Lung (tissue), 12 donors: Measurements from ENCODE around the gene MYO18A. TPM values are rescaled to one million over a fixed set of nuclear protein-coding genes. Genes with fewer than 3 reads are reported as not detected.

Experiments
- ATAC-seq: fragments of 200-7000 bp; cut with Tn5 transposase; one replicate; pipeline ENCODE4 v1.9.1; 2020; ENCODE audit warnings: moderate number of reproducible peaks; ENCODE audit not compliant: insufficient read depth, low FRiP score
- DNase-seq, 3 donors: peaks; one replicate each; pipeline ENCODE4 v3.0.0-alpha.2; 2013 to 2017
- H3K27ac ChIP-seq, 2 donors: one replicate each; pipeline ENCODE4 v1.5.1; 2013; ENCODE audit warnings: mild to moderate bottlenecking in 2 of 2, moderate library complexity in 2 of 2, control low read depth in 1 of 2, inconsistent platforms in 1 of 2, low read depth in 1 of 2, low read length in 1 of 2
- H3K27me3 ChIP-seq, 3 donors: one replicate each; pipeline ENCODE4 v1.5.1; 2013; ENCODE audit warnings: low read length in 2 of 3; ENCODE audit not compliant: control insufficient read depth in 3 of 3, insufficient read depth in 3 of 3
- H3K36me3 ChIP-seq, 4 donors: one replicate each; pipeline ENCODE4 v1.5.1; 2013; ENCODE audit warnings: low read length in 4 of 4, mild to moderate bottlenecking in 1 of 4, moderate library complexity in 1 of 4; ENCODE audit not compliant: control insufficient read depth in 4 of 4, insufficient read depth in 4 of 4
- H3K4me1 ChIP-seq, 5 donors: one replicate each; pipeline ENCODE4 v1.5.1; 2013; ENCODE audit warnings: low read length in 5 of 5, mild to moderate bottlenecking in 2 of 5, moderate library complexity in 1 of 5; ENCODE audit not compliant: control insufficient read depth in 5 of 5, insufficient read depth in 5 of 5
- H3K4me3 ChIP-seq: one replicate; pipeline ENCODE4 v1.5.1; 2013; ENCODE audit warnings: mild to moderate bottlenecking, control low read depth, moderate library complexity
- H3K9ac ChIP-seq, 2 donors: one replicate each; pipeline ENCODE4 v1.5.1; 2013; ENCODE audit warnings: low read length in 2 of 2, control low read depth in 1 of 2; ENCODE audit not compliant: insufficient read depth in 1 of 2
- H3K9me3 ChIP-seq, 4 donors: one replicate each; pipeline ENCODE4 v1.5.1; 2013; ENCODE audit warnings: low read length in 3 of 4, mild to moderate bottlenecking in 1 of 4, moderate library complexity in 1 of 4; ENCODE audit not compliant: control insufficient read depth in 4 of 4, insufficient read depth in 3 of 4
- WGBS, 2 donors: extraction: QIAGEN DNeasy Blood & Tissue Kit; methylation state at CpG; one replicate each; pipeline ENCODE4 v1.1.7; 2013; 5-methylcytosine and 5-hydroxymethylcytosine counted together
- polyA plus RNA-seq, 2 donors: library from polyadenylated mRNA; stranded (reverse); fragments of 200-250 nt; gene quantifications; one replicate each; pipeline ENCODE4 v1.2.1, GENCODE V29; 2013
- total RNA-seq, 2 donors: library from RNA; depleted of rRNA in 1 of 2; stranded (reverse); fragments of >200 nt in 1 of 2; gene quantifications; one replicate each; pipeline ENCODE4 v1.2.1, GENCODE V29; 2014 to 2021
- TF ChIP-seq, protein P1 (sequence below): IDR thresholded peaks from 2 replicates; pipeline ENCODE4 v1.5.1; 2012; ENCODE audit warnings: mild to moderate bottlenecking; ENCODE audit errors: control extremely low read depth, extremely low read depth
- donor health status: control.
- donor health status: control.
- donor health status: Bipolar disorder and iron deficiency.
- donor health status: healthy.
- donor health status: DM: yes; HTN: yes; CAD: no.

MYO18A gene
- total and polyA plus RNA-seq, 4 donors: 19.0 to 65.2 (median 49.3) TPM

DNA sequence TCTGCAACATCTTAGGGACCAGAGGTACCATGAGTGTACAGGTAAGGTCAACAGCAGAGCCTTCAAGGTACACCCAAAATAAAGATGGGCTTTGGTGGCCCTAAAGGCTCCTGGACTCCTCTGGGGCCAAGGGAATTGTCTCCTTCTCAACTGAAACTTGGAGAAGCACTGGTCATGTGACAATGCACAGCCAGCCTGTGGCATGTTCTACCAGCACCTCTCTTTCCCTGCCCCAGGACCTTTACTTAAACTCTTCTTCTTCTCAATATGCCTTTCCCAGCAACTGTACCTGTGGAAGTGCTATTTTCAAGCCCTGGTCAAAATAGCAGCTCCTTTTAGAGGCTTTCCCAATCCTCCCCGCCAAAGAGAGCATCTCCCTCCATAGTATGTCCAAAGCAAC, 108.9 kb downstream of the MYO18A start:
- no peak for DNase-seq
- Histone ChIP-seq H3K9me3 (no peaks in the 10 kb centered on the region), H3K27ac (no peak overlapping the region), H3K4me1 (peaks cover 0 to 5% (median 0%) of the 10 kb centered on the region in 5 donors), H3K4me3 (no peak overlapping the region), H3K36me3 (peaks cover 0 to 6% (median under 1%) of the 10 kb centered on the region in 4 donors), H3K27me3 (no peaks in the 10 kb centered on the region), H3K9ac (no peak overlapping the region)
- ATAC-seq: no peak
- 83 to 99% methylated on average over 1 of the region's 1 CpG for WGBS, 2 donors
- TF ChIP-seq, protein P1, sequence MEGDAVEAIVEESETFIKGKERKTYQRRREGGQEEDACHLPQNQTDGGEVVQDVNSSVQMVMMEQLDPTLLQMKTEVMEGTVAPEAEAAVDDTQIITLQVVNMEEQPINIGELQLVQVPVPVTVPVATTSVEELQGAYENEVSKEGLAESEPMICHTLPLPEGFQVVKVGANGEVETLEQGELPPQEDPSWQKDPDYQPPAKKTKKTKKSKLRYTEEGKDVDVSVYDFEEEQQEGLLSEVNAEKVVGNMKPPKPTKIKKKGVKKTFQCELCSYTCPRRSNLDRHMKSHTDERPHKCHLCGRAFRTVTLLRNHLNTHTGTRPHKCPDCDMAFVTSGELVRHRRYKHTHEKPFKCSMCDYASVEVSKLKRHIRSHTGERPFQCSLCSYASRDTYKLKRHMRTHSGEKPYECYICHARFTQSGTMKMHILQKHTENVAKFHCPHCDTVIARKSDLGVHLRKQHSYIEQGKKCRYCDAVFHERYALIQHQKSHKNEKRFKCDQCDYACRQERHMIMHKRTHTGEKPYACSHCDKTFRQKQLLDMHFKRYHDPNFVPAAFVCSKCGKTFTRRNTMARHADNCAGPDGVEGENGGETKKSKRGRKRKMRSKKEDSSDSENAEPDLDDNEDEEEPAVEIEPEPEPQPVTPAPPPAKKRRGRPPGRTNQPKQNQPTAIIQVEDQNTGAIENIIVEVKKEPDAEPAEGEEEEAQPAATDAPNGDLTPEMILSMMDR: no peak

GRCh38 chr17:29070781-29071180, 109.4 kb downstream of the MYO18A start:
- Histone ChIP-seq H3K4me1 (peaks cover 0 to 5% (median 0%) of the 10 kb centered on the region in 5 donors), H3K9ac (no peak overlapping the region), H3K36me3 (peaks cover 0 to 6% (median under 1%) of the 10 kb centered on the region in 4 donors), H3K4me3 (no peak overlapping the region), H3K27me3 (no peaks in the 10 kb centered on the region), H3K9me3 (no peaks in the 10 kb centered on the region), H3K27ac (no peak overlapping the region)
- TF ChIP-seq, protein P1: no peak
- 81 to 85% methylated on average over 9 of the region's 9 CpGs for WGBS, 2 donors
- ATAC-seq: no peak
- DNase-seq: peak in 1 of 3 donors; percentile 13

- Histone ChIP-seq H3K4me1 (peaks cover 0 to 5% (median 0%) of the 10 kb centered on the region in 5 donors), H3K27me3 (no peaks in the 10 kb centered on the region), H3K36me3 (peaks cover 0 to 6% (median 0%) of the 10 kb centered on the region in 4 donors), H3K4me3 (no peak overlapping the region), H3K27ac (no peak overlapping the region), H3K9ac (no peak overlapping the region), H3K9me3 (no peaks in the 10 kb centered on the region)
- ATAC-seq: no peak
- TF ChIP-seq, protein P1: no peak
- DNase-seq: no peak
- WGBS, 2 donors: 66 to 88% methylated on average over 10 of the region's 10 CpGs
Measured at GRCh38 chr17:29070308-29070707, 109.9 kb downstream of the MYO18A start.

GRCh38 chr17:29069526-29070041, 110.6 kb downstream of the MYO18A start:
- ATAC-seq: no peak
- TF ChIP-seq, protein P1: no peak
- WGBS, 2 donors: 50 to 66% methylated on average over 19 of the region's 19 CpGs

More at GRCh38 chr17:29069526-29070041, 110.6 kb downstream of the MYO18A start:
- no peaks in the 10 kb centered on the region for H3K9me3 ChIP-seq
- peaks cover 0 to 5% (median 0%) of the 10 kb centered on the region in 5 donors for H3K4me1 ChIP-seq
- H3K4me3 ChIP-seq: no peak overlapping the region
- H3K36me3 ChIP-seq: peaks cover 0 to 5% (median 0%) of the 10 kb centered on the region in 4 donors
- H3K9ac ChIP-seq: no peak overlapping the region
- H3K27me3 ChIP-seq: no peaks in the 10 kb centered on the region
- H3K27ac ChIP-seq: no peak overlapping the region
- DNase-seq: peak; percentile 49 to 56 (median 51)
